ENCODE measurements around the gene SUPV3L1.
"Not testable (repeated sequence)": the region's sequence is repeated elsewhere in the genome, so short reads cannot be mapped to it uniquely, and the experiment has no call there.

Gene SUPV3L1

DNA sequence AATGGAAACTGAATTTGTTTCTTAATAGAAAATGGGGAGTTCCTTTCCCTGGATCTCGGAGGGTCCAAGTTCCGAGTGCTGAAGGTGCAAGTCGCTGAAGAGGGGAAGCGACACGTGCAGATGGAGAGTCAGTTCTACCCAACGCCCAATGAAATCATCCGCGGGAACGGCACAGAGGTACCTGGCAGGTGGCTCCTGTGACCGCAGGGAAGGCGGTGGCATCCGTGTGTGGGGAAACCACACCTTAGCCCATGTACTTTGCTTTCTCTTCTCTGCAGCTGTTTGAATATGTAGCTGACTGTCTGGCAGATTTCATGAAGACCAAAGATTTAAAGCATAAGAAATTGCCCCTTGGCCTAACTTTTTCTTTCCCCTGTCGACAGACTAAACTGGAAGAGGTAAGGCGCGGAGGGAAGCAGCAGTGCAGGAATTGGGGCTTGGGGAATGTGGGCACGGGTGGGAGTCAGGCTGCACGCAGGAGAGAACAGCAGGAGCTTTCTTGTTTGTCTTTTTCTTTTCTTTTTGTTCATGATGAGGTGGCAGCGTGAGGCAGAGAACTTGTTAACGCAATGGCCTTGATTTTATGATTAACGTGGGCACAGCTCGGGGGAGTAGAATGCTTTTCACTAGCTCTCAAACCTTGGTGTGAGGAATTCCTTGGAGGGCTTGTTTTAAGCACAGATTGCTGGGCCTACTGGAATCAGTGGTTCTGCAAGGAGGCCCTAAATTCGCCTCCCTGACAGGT is 52.9 kb downstream of the SUPV3L1 start:
- DNase-seq, result peak; percentile 62

DNA sequence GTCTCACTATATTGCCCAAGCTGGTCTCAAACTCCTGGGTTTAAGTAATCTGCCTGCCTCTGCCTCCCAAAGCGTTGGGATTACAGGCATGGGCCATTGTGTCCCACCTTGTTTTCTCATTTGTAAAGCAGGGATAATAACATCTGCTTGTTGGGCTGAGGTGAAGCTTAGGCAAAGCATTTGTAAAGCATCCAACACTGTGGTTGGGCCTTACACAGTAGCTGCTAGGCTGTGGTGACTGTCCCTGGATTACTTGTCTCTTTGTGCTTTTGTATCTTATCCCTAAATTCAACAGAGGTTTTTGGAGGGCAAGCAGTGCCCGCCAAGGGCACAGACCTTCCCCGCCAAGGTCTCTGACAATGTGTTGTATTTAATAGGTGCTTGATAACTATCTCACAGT is 54.4 kb downstream of the SUPV3L1 start:
- no peak for DNase-seq

- peak; percentile 85 for DNase-seq
Measured at GRCh38 chr10:69237528-69238159, 57.6 kb downstream of the SUPV3L1 start.

DNA sequence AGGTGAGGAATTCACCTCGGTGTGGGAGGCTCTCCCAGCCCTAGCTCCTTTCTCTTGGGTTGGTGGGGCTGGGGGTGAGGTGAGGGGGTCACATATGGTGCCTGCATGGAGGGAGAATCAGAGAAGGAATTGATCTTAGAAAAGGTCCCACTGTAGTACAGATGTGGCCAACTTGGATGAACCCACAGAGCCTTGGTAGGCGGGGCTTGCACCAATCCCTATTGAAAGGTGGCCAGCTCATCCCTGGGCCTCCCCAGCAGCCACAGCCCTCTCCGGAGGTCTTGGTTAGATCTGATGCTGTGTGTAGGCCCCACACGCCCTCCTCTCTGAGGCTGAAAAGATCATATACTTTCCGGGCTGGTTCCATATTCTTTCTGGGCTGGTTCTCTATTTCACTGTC is 59.1 kb downstream of the SUPV3L1 start:
- no peak for DNase-seq

DNA sequence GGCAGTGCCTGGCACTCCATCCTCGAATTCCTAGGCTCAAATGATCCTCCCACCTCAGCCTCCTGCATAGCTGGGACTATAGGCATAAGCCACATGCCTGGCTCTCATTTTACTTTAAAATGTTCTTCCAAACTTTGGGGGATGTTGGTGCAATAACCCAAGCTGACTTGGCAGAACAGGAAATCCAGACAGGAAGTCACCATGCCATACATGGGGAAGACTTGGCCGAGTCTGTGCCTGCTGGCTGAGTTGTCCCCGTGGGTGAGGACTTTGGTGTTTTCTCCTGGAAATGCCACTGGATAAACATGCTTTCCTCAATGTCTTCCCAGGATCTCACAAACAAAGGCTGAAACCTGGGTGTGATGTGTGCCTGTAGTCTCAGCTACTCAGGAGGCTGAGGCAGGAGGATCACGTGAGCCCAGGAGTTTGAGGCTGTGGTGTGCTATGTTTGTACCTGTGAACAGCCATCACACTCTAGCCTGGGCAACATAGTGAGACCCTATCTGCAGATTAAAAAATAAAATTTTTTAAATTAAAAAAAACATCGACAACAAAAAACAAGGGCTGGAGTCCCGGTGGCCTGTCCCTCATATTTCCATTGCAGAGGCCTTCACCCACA is 59.9 kb downstream of the SUPV3L1 start:
- DNase-seq, result no peak

DNA sequence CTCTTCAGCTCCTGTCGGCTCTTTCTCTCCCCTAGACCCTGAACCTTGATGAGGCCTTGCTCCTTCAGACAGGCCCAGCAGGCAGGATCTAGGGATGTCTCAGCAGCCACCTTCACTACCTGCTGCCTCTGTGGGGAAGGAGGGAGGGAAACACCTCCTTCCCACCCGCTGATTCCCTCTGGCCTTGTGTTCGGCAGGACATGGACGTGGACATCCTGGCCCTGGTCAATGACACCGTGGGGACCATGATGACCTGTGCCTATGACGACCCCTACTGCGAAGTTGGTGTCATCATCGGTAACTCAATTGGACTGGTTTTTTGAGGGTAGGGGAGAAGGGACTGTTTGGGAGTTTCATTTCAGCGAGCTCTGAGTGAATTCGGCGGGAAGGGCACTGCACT is 60.4 kb downstream of the SUPV3L1 start:
- no peak for DNase-seq

- DNase-seq, result no peak
Measured at GRCh38 chr10:69241575-69241974, 61.5 kb downstream of the SUPV3L1 start.

- DNase-seq, result no peak
Measured at GRCh38 chr10:69242040-69242851, 62.2 kb downstream of the SUPV3L1 start.

GRCh38 chr10:69242852-69243212 is 62.8 kb downstream of the SUPV3L1 start:
- DNase-seq, result no peak

DNA sequence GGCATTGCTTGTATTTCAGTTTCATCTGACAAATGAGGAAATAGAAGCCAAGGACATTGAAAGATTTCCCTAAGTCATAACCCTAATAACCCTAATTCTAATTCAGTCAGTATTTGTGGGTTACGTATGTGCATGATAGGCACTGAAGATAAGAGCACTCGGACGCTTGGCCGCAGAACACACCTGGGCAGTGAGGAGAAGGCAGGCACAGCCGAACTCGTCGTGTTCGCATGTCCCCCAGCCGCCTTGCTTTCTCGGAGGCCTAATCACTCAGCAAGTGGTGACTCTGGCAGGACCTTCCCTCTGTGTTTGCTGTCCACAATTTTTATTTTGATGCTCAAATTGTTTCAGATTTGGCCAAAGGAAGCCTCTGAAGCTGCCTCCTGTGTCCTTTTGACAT is 63.8 kb downstream of the SUPV3L1 start:
- no peak for DNase-seq

- no peak for DNase-seq
Measured at GRCh38 chr10:69246036-69246435, 66.0 kb downstream of the SUPV3L1 start.

DNA sequence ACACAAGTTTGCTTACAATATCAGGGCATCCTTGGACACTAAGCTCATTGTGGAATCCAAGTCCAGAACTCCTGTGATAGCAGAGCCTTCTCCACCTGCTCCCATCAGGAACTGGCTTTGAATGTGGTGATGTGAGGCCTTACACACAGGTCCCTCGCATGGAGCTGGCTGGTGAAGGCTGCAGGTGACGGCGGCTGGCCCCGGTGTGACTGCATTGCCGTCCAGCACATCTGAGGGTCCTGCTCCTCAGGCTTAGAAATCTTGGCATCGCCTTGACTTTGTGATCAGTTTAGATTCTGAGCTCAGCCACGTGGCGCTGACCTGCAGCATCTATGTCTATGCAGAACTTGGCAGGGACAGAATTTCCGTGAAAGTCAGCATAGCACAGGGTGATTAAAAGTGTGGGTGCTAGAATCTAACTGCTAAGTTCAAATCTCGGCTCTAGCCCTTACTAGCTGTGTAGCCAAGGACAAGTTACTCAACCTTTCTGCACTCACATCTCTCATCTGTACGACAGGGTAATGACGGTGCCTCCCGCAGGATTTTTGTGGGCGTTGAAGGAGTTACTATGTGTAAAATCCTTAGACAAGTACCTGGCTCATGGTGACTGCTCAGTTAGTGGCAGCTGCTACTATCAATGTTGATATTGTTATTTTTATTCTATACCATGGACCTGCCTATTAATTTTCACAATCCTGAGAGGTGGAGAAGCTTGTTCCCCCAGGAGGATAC is 66.7 kb downstream of the SUPV3L1 start:
- no peak for DNase-seq

- DNase-seq, result no peak
Measured at GRCh38 chr10:69247313-69247710, 67.3 kb downstream of the SUPV3L1 start.

DNA sequence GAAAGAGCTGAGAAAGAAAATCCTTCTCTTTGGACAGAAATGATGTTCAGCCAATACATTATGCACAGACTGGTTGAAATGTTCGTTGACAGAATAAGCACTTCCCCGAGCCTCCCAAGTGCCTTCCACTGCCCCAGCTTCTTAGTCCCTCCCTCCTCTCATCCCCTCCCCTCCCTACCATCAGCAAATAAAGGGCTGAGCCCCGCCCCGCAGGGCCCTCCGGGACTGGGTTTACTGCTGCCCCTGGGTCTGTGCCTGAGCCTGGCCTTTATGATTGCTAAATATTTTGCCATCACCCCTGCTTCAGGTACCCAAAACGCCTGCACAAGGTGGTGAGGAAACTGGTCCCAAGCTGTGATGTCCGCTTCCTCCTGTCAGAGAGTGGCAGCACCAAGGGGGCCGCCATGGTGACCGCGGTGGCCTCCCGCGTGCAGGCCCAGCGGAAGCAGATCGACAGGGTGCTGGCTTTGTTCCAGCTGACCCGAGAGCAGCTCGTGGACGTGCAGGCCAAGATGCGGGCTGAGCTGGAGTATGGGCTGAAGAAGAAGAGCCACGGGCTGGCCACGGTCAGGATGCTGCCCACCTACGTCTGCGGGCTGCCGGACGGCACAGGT is 68.2 kb downstream of the SUPV3L1 start:
- no peak for DNase-seq

- DNase-seq, result no peak
Measured at GRCh38 chr10:69250041-69250440, 70.0 kb downstream of the SUPV3L1 start.

GRCh38 chr10:69251417-69251816 is 71.4 kb downstream of the SUPV3L1 start:
- not testable (repeated sequence) for DNase-seq

DNA sequence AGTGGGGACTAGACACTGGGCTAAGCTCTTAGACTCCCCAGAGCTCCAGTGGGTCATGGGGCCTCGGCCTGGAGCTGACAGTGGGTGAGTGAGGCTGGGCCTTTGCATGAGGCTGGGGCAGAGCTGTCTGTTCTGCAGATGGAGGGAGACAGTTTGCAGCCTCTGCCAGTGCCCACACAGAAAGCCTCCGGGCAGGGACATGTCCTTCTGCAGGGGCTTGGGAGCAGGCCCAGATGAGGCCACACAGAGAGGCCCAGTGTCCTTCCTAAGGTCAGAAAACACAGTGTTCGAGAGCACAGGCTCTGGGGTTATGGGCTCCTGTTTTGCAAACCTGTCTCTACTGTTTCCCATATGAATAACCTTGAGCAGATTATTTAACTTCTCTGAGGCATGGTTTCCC is 73.1 kb downstream of the SUPV3L1 start:
- no peak for DNase-seq

GRCh38 chr10:69254877-69255276 is 74.8 kb downstream of the SUPV3L1 start:
- no peak for DNase-seq

Measured in CD4-positive, alpha-beta T cell treated with Interleukin-17A for 1 hour (primary cell).